SK-N-SH (cell line): Measurements from ENCODE around the gene C2CD3. TPM values are rescaled to one million over a fixed set of nuclear protein-coding genes. Genes with fewer than 3 reads are reported as not detected.
A peak's percentile ranks its signal among the peaks of the same experiment; 100 is the strongest.

Experiments
- CTCF ChIA-PET: fragments of 300-600, 350-600 bp; formaldehyde crosslinking; extraction: SDS; loops from one replicate; lab custom pipeline; 2021; lab: Yijun Ruan, JAX
- POLR2A ChIA-PET: fragments of 350-600 bp; sonication (Branson Sonifier 250); formaldehyde crosslinking; extraction: SDS; loops from one replicate; lab custom pipeline; 2020; ENCODE audit warnings: antibody characterized with exemption, inconsistent platforms; lab: Yijun Ruan, JAX
- DNase-seq: peaks from one replicate; pipeline ENCODE4 v3.0.0; 2012
- H2AFZ ChIP-seq: fragments of 200-600 bp; sonication (generic); 2 replicates; pipeline ENCODE4 v1.8.1; 2016; ENCODE audit warnings: antibody characterized with exemption, mild to moderate bottlenecking, low read depth
- H3F3A ChIP-seq: fragments of 200-600 bp; sonication (generic); replicated peaks from 2 replicates; pipeline ENCODE3; 2016; ENCODE audit warnings: antibody characterized with exemption, mild to moderate bottlenecking; ENCODE audit not compliant: insufficient read depth
- H3K27ac ChIP-seq, 2 experiments: fragments of 200-500 bp in 1 of 2; fragments of 200-600 bp in 1 of 2; sonication (Bioruptor generic) in 1 of 2; sonication (generic), shearing (Covaris generic) in 1 of 2; 2 replicates each; pipeline versions ENCODE4 v1.5.1 to v1.6.1; 2014 to 2016; ENCODE audit warnings: low read depth in 2 of 2, inconsistent platforms in 1 of 2, low read length in 1 of 2, mild to moderate bottlenecking in 1 of 2, mixed read lengths in 1 of 2
- H3K27me3 ChIP-seq: fragments of 200-600 bp; sonication (generic), shearing (Covaris generic); 2 replicates; pipeline ENCODE4 v1.6.1; 2016; ENCODE audit warnings: mixed run types; ENCODE audit not compliant: insufficient read depth
- H3K36me3 ChIP-seq, 2 experiments: fragments of 200-500 bp in 1 of 2; fragments of 200-600 bp in 1 of 2; sonication (Bioruptor generic) in 1 of 2; sonication (generic) in 1 of 2; replicated peaks in 1 of 2; 2 replicates each; pipeline versions ENCODE3 to v1.5.1; 2014 to 2016; ENCODE audit warnings: low read length in 1 of 2, mild to moderate bottlenecking in 1 of 2; ENCODE audit not compliant: insufficient read depth in 2 of 2, control insufficient read depth in 1 of 2
- H3K4me1 ChIP-seq, 2 experiments: fragments of 200-500 bp in 1 of 2; fragments of 200-600 bp in 1 of 2; sonication (Bioruptor generic) in 1 of 2; sonication (generic), shearing (Covaris generic) in 1 of 2; 2 replicates each; pipeline versions ENCODE4 v1.5.1 to v1.6.1; 2014 to 2016; ENCODE audit warnings: low read depth in 1 of 2, low read length in 1 of 2, mixed run types in 1 of 2; ENCODE audit not compliant: insufficient read depth in 2 of 2, control insufficient read depth in 1 of 2
- H3K4me2 ChIP-seq: fragments of 200-600 bp; sonication (generic), shearing (Covaris generic); 2 replicates; pipeline ENCODE4 v1.6.1; 2017; ENCODE audit warnings: mixed run types
- H3K4me3 ChIP-seq, 2 experiments: fragments of 200-500 bp in 1 of 2; fragments of 200-600 bp in 1 of 2; sonication (Bioruptor generic) in 1 of 2; sonication (generic), shearing (Covaris generic) in 1 of 2; 2 replicates each; pipeline versions ENCODE4 v1.5.1 to v1.8.1; 2014 to 2016; ENCODE audit warnings: low read depth in 2 of 2, inconsistent platforms in 1 of 2, low read length in 1 of 2, mild to moderate bottlenecking in 1 of 2, mixed read lengths in 1 of 2, moderate library complexity in 1 of 2
- H3K79me2 ChIP-seq: fragments of 200-600 bp; sonication (generic); 2 replicates; pipeline ENCODE4 v1.8.1; 2017; ENCODE audit warnings: mild to moderate bottlenecking; ENCODE audit not compliant: insufficient read depth
- H3K9ac ChIP-seq: fragments of 200-600 bp; sonication (generic); 2 replicates; pipeline ENCODE4 v1.6.1; 2017; ENCODE audit warnings: mixed run types
- H3K9me2 ChIP-seq: fragments of 200-600 bp; sonication (generic); 2 replicates; pipeline ENCODE4 v1.6.1; 2017; ENCODE audit warnings: mixed run types
- H3K9me3 ChIP-seq: fragments of 200-600 bp; sonication (generic); 2 replicates; pipeline ENCODE4 v1.6.1; 2017; ENCODE audit warnings: mixed run types, mild to moderate bottlenecking, moderate library complexity
- H4K20me1 ChIP-seq: fragments of 200-600 bp; sonication (generic); 2 replicates; pipeline ENCODE4 v1.6.1; 2017; ENCODE audit warnings: mild to moderate bottlenecking, mixed run types; ENCODE audit not compliant: insufficient read depth
- CHD2 ChIP-seq: fragments of 150-350 bp; IDR thresholded peaks from 2 replicates; pipeline ENCODE4 v1.6.1; 2018; ENCODE audit warnings: low read length; ENCODE audit not compliant: partially characterized antibody
- ELF1 ChIP-seq: IDR thresholded peaks from 2 replicates; pipeline ENCODE4 v1.4.0; 2012
- EZH2phosphoT487 ChIP-seq: fragments of 200-600 bp; sonication (generic); IDR thresholded peaks from 2 replicates; pipeline ENCODE4 v1.6.1; 2017; ENCODE audit warnings: low read depth, mixed run types, mild to moderate bottlenecking, antibody characterized with exemption, moderate library complexity, borderline replicate concordance
- FOSL2 ChIP-seq: IDR thresholded peaks from 2 replicates; pipeline ENCODE4 v1.4.0; 2012; ENCODE audit warnings: low read depth, mild to moderate bottlenecking, moderate library complexity, borderline replicate concordance
- FOXM1 ChIP-seq: IDR thresholded peaks from 2 replicates; pipeline ENCODE4 v1.4.0; 2012; ENCODE audit warnings: low read depth, mild to moderate bottlenecking
- GABPA ChIP-seq: IDR thresholded peaks from 2 replicates; pipeline ENCODE4 v1.4.0; 2012; ENCODE audit warnings: low read depth, mild to moderate bottlenecking
- JUND ChIP-seq: IDR thresholded peaks from 2 replicates; pipeline ENCODE4 v1.4.0; 2012
- MEF2A ChIP-seq: IDR thresholded peaks from 2 replicates; pipeline ENCODE4 v1.4.0; 2012; ENCODE audit warnings: low read depth, borderline replicate concordance
- MXI1 ChIP-seq: IDR thresholded peaks from 2 replicates; pipeline ENCODE4 v1.6.1; 2012; ENCODE audit warnings: mild to moderate bottlenecking, low read depth, low read length, improper control_type of control experiment
- NFIC ChIP-seq: IDR thresholded peaks from 2 replicates; pipeline ENCODE4 v1.4.0; 2012; ENCODE audit warnings: borderline replicate concordance
- POLR2AphosphoS5 ChIP-seq: IDR thresholded peaks from 2 replicates; pipeline ENCODE4 v1.6.1; 2012; ENCODE audit warnings: low read depth, low read length
- RAD21 ChIP-seq: IDR thresholded peaks from 2 replicates; pipeline ENCODE4 v1.6.1; 2012; ENCODE audit warnings: mild to moderate bottlenecking, low read length
- RCOR1 ChIP-seq: fragments of 150-350 bp; IDR thresholded peaks from 2 replicates; pipeline ENCODE4 v1.6.1; 2017; ENCODE audit warnings: antibody characterized with exemption, low read length
- RFX5 ChIP-seq: IDR thresholded peaks from 2 replicates; pipeline ENCODE4 v1.6.1; 2012; ENCODE audit warnings: mild to moderate bottlenecking, improper control_type of control experiment, low read length
- RXRA ChIP-seq: IDR thresholded peaks from 2 replicates; pipeline ENCODE4 v1.4.0; 2012; ENCODE audit warnings: low read depth, mild to moderate bottlenecking, borderline replicate concordance
- SMC3 ChIP-seq: IDR thresholded peaks from 2 replicates; pipeline ENCODE4 v1.6.1; 2012; ENCODE audit warnings: low read depth, low read length, improper control_type of control experiment
- TCF12 ChIP-seq: IDR thresholded peaks from 2 replicates; pipeline ENCODE4 v1.4.0; 2012
- WGBS: methylation state at CpG from one replicate; pipeline ENCODE4 v1.1.6; 2017; ENCODE audit warnings: low lambda C conversion rate; 5-methylcytosine and 5-hydroxymethylcytosine counted together
- polyA plus RNA-seq, 3 experiments: library from polyadenylated mRNA; depleted of rRNA; stranded (reverse); fragments of >200 nt; gene quantifications; 2 replicates each; pipeline ENCODE4 v1.2.3, GENCODE V29; 2012
- TF ChIP-seq, protein P1 (sequence below): IDR thresholded peaks from 2 replicates; pipeline ENCODE4; 2012
- TF ChIP-seq, protein P2 (sequence below): fragments of 150-350 bp; IDR thresholded peaks from 2 replicates; pipeline ENCODE4 v1.6.1; 2016; ENCODE audit warnings: mild to moderate bottlenecking, low read depth, low read length
- TF ChIP-seq, protein P3 (sequence below): fragments of 200-600 bp; sonication (generic); IDR thresholded peaks from 2 replicates; pipeline ENCODE4 v1.6.1; 2017; ENCODE audit warnings: antibody characterized with exemption, mild to moderate bottlenecking, moderate library complexity

C2CD3 gene
- polyA plus RNA-seq, 1 of the 3 experiments (the other 2 are of a cell fraction), result 7.0 TPM

DNA sequence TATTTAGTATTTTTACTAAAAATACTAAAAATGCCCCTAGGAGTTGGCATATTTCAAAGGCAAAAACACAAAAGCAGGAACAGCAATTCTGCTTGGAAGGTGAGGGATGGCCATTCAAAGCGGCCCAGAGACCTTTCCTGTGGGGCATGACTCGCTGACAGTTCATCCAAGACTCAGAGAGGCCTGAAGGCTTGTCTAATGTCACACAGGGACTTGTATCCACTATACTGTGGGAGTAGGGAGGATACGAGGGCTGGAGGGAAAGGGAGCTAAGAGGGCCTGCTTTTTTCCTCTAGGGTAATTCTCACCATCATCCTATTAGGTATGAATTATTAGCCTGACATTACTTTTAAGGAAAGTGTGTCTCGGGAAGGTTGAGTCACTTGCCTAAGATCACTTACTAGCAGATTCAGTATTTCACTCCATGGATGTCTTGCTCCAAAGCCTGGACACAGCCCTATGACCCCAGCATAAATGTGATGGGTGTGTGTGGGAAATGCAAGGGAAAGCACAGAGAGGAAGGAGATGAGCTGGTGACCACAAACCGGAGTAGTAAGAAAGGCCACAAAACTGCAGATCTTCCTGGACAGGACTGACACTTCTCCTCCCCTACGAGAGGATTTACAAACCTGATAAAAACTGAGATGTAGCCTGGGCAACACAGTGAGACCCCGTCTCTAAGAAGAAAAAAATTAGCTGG lies 145.2 kb downstream of the C2CD3 start:
- TF ChIP-seq, protein P1, sequence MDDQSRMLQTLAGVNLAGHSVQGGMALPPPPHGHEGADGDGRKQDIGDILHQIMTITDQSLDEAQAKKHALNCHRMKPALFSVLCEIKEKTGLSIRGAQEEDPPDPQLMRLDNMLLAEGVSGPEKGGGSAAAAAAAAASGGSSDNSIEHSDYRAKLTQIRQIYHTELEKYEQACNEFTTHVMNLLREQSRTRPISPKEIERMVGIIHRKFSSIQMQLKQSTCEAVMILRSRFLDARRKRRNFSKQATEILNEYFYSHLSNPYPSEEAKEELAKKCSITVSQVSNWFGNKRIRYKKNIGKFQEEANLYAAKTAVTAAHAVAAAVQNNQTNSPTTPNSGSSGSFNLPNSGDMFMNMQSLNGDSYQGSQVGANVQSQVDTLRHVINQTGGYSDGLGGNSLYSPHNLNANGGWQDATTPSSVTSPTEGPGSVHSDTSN, result 0 out of 2 replicates have a peak, but pooled peaks have one; percentile 9
- TF ChIP-seq MXI1 (no peak), FOSL2 (0 out of 2 replicates have a peak, but pooled peaks have one; percentile 19)
- Histone ChIP-seq H3K4me1 (peaks cover 0 to 20% of the 10 kb centered on the region in 2 experiments; a peak in 1 of 4 replicates), H3K36me3 (peaks cover 0 to 9% of the 10 kb centered on the region in 2 experiments), H3K9me3 (no peaks in the 10 kb centered on the region), H3K27ac (peak overlapping the region in 1 of 2 experiments; percentile 37; a peak in 2 of 4 replicates), H3K4me3 (no peak overlapping the region), H4K20me1 (no peaks in the 10 kb centered on the region), H2AFZ (no peak overlapping the region), H3K27me3 (no peaks in the 10 kb centered on the region), H3F3A (peaks cover 23% of the 10 kb centered on the region), H3K9ac (no peak overlapping the region), H3K9me2 (no peaks in the 10 kb centered on the region), H3K4me2 (no peak overlapping the region), H3K79me2 (no peaks in the 10 kb centered on the region; the same call in 1 of the 2 replicates)
- CTCF ChIA-PET, result no interaction called here
- no peak for DNase-seq
- 77% methylated on average over 7 of the region's 7 CpGs for WGBS
- POLR2A ChIA-PET, result no interaction called here

DNA sequence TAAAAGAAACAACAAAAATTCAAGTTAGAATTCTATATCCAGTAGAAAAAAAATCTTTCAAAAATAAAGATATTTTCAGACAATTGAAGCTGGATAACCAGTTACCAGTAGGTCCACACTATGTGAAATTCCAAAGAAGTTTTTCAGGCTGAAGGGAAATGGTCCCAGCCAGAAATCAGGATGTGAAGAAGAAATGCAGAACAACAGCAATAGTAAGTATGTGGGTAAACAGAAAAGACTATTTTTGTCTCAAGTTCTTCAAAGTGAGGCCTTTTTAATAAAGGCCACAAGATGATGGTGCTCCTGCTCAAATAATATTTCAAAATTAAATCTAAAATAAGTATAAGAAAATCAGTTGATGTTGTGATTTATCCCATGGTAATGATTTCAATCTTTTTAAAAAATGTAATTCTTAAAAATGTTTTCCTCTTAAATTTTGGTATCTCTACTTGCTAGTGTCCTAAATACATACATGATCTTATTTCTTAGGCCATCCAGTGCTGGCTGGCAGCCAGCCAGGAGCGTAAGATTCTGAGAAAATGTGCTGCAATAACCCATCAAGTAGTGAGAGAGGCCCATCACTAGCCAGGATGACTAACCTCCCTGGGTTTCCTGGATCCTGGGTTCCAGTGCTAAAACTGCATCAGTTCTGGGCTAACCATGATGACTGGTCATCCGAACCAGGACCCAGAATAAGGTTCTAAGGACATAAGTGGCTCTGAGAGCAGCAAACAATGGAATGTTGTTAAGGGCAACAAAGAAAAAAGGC lies 146.4 kb downstream of the C2CD3 start:
- H3F3A ChIP-seq, result peaks cover 23% of the 10 kb centered on the region
- TF ChIP-seq MEF2A (no peak), NFIC (peak; percentile 70), FOXM1 (no peak), TCF12 (no peak), RCOR1 (no peak), CHD2 (no peak), RXRA (no peak), ELF1 (no peak), JUND (peak; percentile 6; the same call in 1 of the 2 replicates), POLR2AphosphoS5 (no peak), EZH2phosphoT487 (no peak), RAD21 (no peak), SMC3 (no peak), RFX5 (no peak), GABPA (no peak)
- TF ChIP-seq, protein P2, sequence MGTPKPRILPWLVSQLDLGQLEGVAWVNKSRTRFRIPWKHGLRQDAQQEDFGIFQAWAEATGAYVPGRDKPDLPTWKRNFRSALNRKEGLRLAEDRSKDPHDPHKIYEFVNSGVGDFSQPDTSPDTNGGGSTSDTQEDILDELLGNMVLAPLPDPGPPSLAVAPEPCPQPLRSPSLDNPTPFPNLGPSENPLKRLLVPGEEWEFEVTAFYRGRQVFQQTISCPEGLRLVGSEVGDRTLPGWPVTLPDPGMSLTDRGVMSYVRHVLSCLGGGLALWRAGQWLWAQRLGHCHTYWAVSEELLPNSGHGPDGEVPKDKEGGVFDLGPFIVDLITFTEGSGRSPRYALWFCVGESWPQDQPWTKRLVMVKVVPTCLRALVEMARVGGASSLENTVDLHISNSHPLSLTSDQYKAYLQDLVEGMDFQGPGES, result no peak
- TF ChIP-seq, protein P1, result no peak
- TF ChIP-seq, protein P3, sequence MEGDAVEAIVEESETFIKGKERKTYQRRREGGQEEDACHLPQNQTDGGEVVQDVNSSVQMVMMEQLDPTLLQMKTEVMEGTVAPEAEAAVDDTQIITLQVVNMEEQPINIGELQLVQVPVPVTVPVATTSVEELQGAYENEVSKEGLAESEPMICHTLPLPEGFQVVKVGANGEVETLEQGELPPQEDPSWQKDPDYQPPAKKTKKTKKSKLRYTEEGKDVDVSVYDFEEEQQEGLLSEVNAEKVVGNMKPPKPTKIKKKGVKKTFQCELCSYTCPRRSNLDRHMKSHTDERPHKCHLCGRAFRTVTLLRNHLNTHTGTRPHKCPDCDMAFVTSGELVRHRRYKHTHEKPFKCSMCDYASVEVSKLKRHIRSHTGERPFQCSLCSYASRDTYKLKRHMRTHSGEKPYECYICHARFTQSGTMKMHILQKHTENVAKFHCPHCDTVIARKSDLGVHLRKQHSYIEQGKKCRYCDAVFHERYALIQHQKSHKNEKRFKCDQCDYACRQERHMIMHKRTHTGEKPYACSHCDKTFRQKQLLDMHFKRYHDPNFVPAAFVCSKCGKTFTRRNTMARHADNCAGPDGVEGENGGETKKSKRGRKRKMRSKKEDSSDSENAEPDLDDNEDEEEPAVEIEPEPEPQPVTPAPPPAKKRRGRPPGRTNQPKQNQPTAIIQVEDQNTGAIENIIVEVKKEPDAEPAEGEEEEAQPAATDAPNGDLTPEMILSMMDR, result no peak

More for the DNA sequence above, 146.4 kb downstream of the C2CD3 start:
- Histone ChIP-seq H3K4me3 (no peak overlapping the region), H2AFZ (no peak overlapping the region), H3K9me2 (no peaks in the 10 kb centered on the region), H4K20me1 (no peaks in the 10 kb centered on the region), H3K9me3 (no peaks in the 10 kb centered on the region), H3K79me2 (no peaks in the 10 kb centered on the region; the same call in 1 of the 2 replicates), H3K4me1 (peaks cover 0 to 20% of the 10 kb centered on the region in 2 experiments; a peak in 1 of 4 replicates), H3K36me3 (peaks cover 0 to 18% of the 10 kb centered on the region in 2 experiments), H3K27me3 (no peaks in the 10 kb centered on the region), H3K9ac (no peak overlapping the region), H3K27ac (peak overlapping the region in 1 of 2 experiments; percentile 37; a peak in 2 of 4 replicates), H3K4me2 (no peak overlapping the region)
- POLR2A ChIA-PET, result no interaction called here
- DNase-seq, result no peak
- CTCF ChIA-PET, result no interaction called here
- WGBS, result 53% methylated on average over 2 of the region's 2 CpGs
